GM12878 (cell line): Measurements from ENCODE around the gene TM7SF2. TPM values are rescaled to one million over a fixed set of nuclear protein-coding genes. Genes with fewer than 3 reads are reported as not detected.

Experiments
- ATF7 ChIP-seq: fragments of 450-650 bp; IDR thresholded peaks from 2 replicates; pipeline ENCODE4 v1.6.1; 2016; ENCODE audit warnings: low read depth, mild to moderate bottlenecking
- CREM ChIP-seq: IDR thresholded peaks from 2 replicates; pipeline ENCODE4 v1.6.1; 2014; ENCODE audit warnings: antibody characterized with exemption, low read depth
- FOS ChIP-seq: IDR thresholded peaks from 3 replicates; pipeline ENCODE4 v1.6.1; 2011; ENCODE audit warnings: borderline replicate concordance; ENCODE audit not compliant: insufficient read length; ENCODE audit errors: extremely low read depth
- GABPA ChIP-seq: IDR thresholded peaks from 2 replicates; pipeline ENCODE4 v1.6.1; 2014; ENCODE audit warnings: antibody characterized with exemption, low read depth, mild to moderate bottlenecking, inconsistent platforms
- HCFC1 ChIP-seq: fragments of 150-350 bp; IDR thresholded peaks from 2 replicates; pipeline ENCODE4 v1.6.1; 2014; ENCODE audit warnings: low read length
- HDGF ChIP-seq: fragments of 450-650 bp; IDR thresholded peaks from 2 replicates; pipeline ENCODE4 v1.6.1; 2016; ENCODE audit warnings: antibody characterized with exemption
- JUND ChIP-seq: IDR thresholded peaks from 2 replicates; pipeline ENCODE4 v1.6.1; 2012; ENCODE audit warnings: low read depth, mild to moderate bottlenecking, low read length, improper control_type of control experiment, moderate library complexity
- KLF5 ChIP-seq: fragments of 450-650 bp; IDR thresholded peaks from 2 replicates; pipeline ENCODE4 v1.6.1; 2014; ENCODE audit warnings: mild to moderate bottlenecking; ENCODE audit not compliant: partially characterized antibody
- NR2C1 ChIP-seq: fragments of 450-650 bp; IDR thresholded peaks from 2 replicates; pipeline ENCODE4 v1.6.1; 2017; ENCODE audit warnings: antibody characterized with exemption, mild to moderate bottlenecking, moderate library complexity
- POLR2A ChIP-seq: IDR thresholded peaks from 2 replicates; pipeline ENCODE4 v1.6.1; 2011; ENCODE audit warnings: low read depth, mild to moderate bottlenecking, low read length
- POLR2AphosphoS5 ChIP-seq: IDR thresholded peaks from 2 replicates; pipeline ENCODE4 v1.6.1; 2011; ENCODE audit warnings: mild to moderate bottlenecking, low read length, inconsistent platforms
- SMARCA5 ChIP-seq: fragments of 450-650 bp; IDR thresholded peaks from 2 replicates; pipeline ENCODE4 v1.6.1; 2017; ENCODE audit warnings: mild to moderate bottlenecking
- STAT1 ChIP-seq: fragments of 450-650 bp; conservative IDR thresholded peaks from 2 replicates; pipeline ENCODE4 v1.6.1; 2014; ENCODE audit warnings: antibody characterized with exemption, mild to moderate bottlenecking
- polyA plus RNA-seq, 11 experiments: library from polyadenylated mRNA; depleted of rRNA in 4 of 11; unstranded in 6 of 11; stranded (reverse) in 5 of 11; fragments of >200 nt; fragmentation: Nextera tagmentation in 4 of 11; fragmentation: Illumina TruSeq in 1 of 11; extraction: Ambion mirVana in 4 of 11; extraction: Trizol in 1 of 11; gene quantifications; 1 replicate in 1 of 11; 2 replicates in 10 of 11; pipeline versions ENCODE4 v1.2.1 to v1.2.3, GENCODE V29; 2011 to 2016; ENCODE audit warnings: inconsistent platforms in 2 of 11, missing spikeins in 2 of 11, low read depth in 1 of 11
- total RNA-seq, 4 experiments: library from RNA; depleted of rRNA in 3 of 4; stranded (reverse); fragments of >200 nt in 3 of 4; fragmentation: Illumina TruSeq in 1 of 4; extraction: Trizol in 1 of 4; gene quantifications; 2 replicates each; pipeline versions ENCODE4 v1.2.1 to v1.2.3, GENCODE V29; 2013 to 2021
- TF ChIP-seq, protein P1 (sequence below): fragments of 450-650 bp; IDR thresholded peaks from 2 replicates; pipeline ENCODE4 v1.6.1; 2017; ENCODE audit warnings: borderline replicate concordance
- TF ChIP-seq, protein P2 (sequence below): fragments of 450-650 bp; IDR thresholded peaks from 2 replicates; pipeline ENCODE4 v1.6.1; 2018; ENCODE audit warnings: mild to moderate bottlenecking, low read depth, moderate library complexity; ENCODE audit not compliant: partially characterized antibody
- TF ChIP-seq, protein P3 (sequence below): fragments of 450-650 bp; conservative IDR thresholded peaks from 2 replicates; pipeline ENCODE4 v1.6.1; 2017; ENCODE audit warnings: mild to moderate bottlenecking, moderate library complexity
- TF ChIP-seq, protein P4 (sequence below): IDR thresholded peaks from 2 replicates; pipeline ENCODE4 v1.6.1; 2012; ENCODE audit warnings: mild to moderate bottlenecking, low read depth, low read length
- TF ChIP-seq, protein P5 (sequence below): IDR thresholded peaks from 2 replicates; pipeline ENCODE4 v1.6.1; 2012; ENCODE audit warnings: low read depth, low read length, improper control_type of control experiment
- TF ChIP-seq, protein P6 (sequence below): IDR thresholded peaks from 2 replicates; pipeline ENCODE4 v1.6.1; 2012; ENCODE audit warnings: low read depth, low read length, improper control_type of control experiment

TM7SF2 gene
- total and polyA plus RNA-seq, 10 of the 15 experiments (the other 5 are each of a cell fraction or from before 2014, with no cell fraction given): 0.52 to 57.7 (median 20.7) TPM

DNA sequence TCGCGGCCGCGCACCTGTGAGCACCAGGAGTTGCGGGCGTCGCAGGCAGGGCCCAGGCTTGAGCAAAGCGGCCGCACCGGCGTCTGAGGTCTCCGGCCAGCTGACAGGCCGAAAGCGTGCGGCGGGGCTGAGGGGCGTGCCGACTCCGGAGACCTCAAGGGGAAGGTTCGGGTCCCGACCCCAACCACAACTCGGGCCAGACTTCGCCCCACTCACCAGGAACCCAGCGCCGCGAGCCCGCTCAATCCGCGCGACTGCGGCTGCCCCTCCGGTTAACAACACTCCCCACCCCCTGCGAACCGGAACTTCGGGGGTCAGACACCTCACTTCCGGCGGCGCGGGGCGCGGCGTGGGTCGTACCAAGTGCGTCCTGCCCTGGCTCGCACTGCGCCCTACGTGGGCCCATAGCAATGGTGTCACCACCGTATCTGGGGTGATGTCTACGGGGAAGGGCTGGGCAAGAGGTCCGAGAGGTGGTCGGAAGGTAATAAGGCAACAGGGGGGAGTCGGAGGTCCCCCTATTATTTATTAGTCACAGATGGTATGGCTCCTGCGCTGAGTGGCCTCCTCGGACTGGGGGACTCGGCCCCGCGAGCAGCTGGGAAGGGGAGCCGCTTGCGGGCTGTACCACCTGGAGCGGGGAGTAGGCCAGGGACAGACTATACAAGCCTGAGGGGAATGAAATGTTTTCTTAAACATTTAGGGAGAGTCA, 22.7 kb downstream of the TM7SF2 start, which contains the start of gene SYVN1 (continued):
- TF ChIP-seq STAT1 (peak; percentile 97), KLF5 (peak; percentile 99), GABPA (peak; percentile 89), POLR2AphosphoS5 (peak; percentile 87), JUND (peak; percentile 98), HDGF (peak; percentile 45), SMARCA5 (0 out of 2 replicates have a peak, but pooled peaks have one; percentile 70), FOS (no peak), NR2C1 (peak; percentile 85), HCFC1 (peak; percentile 45), CREM (peak; percentile 90), POLR2A (peak; percentile 97), ATF7 (peak; percentile 100)
- TF ChIP-seq, protein P1, sequence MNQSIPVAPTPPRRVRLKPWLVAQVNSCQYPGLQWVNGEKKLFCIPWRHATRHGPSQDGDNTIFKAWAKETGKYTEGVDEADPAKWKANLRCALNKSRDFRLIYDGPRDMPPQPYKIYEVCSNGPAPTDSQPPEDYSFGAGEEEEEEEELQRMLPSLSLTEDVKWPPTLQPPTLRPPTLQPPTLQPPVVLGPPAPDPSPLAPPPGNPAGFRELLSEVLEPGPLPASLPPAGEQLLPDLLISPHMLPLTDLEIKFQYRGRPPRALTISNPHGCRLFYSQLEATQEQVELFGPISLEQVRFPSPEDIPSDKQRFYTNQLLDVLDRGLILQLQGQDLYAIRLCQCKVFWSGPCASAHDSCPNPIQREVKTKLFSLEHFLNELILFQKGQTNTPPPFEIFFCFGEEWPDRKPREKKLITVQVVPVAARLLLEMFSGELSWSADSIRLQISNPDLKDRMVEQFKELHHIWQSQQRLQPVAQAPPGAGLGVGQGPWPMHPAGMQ: no peak
- TF ChIP-seq, protein P2, sequence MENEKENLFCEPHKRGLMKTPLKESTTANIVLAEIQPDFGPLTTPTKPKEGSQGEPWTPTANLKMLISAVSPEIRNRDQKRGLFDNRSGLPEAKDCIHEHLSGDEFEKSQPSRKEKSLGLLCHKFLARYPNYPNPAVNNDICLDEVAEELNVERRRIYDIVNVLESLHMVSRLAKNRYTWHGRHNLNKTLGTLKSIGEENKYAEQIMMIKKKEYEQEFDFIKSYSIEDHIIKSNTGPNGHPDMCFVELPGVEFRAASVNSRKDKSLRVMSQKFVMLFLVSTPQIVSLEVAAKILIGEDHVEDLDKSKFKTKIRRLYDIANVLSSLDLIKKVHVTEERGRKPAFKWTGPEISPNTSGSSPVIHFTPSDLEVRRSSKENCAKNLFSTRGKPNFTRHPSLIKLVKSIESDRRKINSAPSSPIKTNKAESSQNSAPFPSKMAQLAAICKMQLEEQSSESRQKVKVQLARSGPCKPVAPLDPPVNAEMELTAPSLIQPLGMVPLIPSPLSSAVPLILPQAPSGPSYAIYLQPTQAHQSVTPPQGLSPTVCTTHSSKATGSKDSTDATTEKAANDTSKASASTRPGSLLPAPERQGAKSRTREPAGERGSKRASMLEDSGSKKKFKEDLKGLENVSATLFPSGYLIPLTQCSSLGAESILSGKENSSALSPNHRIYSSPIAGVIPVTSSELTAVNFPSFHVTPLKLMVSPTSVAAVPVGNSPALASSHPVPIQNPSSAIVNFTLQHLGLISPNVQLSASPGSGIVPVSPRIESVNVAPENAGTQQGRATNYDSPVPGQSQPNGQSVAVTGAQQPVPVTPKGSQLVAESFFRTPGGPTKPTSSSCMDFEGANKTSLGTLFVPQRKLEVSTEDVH: peak; percentile 71
- TF ChIP-seq, protein P3, sequence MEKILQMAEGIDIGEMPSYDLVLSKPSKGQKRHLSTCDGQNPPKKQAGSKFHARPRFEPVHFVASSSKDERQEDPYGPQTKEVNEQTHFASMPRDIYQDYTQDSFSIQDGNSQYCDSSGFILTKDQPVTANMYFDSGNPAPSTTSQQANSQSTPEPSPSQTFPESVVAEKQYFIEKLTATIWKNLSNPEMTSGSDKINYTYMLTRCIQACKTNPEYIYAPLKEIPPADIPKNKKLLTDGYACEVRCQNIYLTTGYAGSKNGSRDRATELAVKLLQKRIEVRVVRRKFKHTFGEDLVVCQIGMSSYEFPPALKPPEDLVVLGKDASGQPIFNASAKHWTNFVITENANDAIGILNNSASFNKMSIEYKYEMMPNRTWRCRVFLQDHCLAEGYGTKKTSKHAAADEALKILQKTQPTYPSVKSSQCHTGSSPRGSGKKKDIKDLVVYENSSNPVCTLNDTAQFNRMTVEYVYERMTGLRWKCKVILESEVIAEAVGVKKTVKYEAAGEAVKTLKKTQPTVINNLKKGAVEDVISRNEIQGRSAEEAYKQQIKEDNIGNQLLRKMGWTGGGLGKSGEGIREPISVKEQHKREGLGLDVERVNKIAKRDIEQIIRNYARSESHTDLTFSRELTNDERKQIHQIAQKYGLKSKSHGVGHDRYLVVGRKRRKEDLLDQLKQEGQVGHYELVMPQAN: peak; percentile 93
- TF ChIP-seq, protein P4, sequence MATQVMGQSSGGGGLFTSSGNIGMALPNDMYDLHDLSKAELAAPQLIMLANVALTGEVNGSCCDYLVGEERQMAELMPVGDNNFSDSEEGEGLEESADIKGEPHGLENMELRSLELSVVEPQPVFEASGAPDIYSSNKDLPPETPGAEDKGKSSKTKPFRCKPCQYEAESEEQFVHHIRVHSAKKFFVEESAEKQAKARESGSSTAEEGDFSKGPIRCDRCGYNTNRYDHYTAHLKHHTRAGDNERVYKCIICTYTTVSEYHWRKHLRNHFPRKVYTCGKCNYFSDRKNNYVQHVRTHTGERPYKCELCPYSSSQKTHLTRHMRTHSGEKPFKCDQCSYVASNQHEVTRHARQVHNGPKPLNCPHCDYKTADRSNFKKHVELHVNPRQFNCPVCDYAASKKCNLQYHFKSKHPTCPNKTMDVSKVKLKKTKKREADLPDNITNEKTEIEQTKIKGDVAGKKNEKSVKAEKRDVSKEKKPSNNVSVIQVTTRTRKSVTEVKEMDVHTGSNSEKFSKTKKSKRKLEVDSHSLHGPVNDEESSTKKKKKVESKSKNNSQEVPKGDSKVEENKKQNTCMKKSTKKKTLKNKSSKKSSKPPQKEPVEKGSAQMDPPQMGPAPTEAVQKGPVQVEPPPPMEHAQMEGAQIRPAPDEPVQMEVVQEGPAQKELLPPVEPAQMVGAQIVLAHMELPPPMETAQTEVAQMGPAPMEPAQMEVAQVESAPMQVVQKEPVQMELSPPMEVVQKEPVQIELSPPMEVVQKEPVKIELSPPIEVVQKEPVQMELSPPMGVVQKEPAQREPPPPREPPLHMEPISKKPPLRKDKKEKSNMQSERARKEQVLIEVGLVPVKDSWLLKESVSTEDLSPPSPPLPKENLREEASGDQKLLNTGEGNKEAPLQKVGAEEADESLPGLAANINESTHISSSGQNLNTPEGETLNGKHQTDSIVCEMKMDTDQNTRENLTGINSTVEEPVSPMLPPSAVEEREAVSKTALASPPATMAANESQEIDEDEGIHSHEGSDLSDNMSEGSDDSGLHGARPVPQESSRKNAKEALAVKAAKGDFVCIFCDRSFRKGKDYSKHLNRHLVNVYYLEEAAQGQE: no peak
- TF ChIP-seq, protein P5, sequence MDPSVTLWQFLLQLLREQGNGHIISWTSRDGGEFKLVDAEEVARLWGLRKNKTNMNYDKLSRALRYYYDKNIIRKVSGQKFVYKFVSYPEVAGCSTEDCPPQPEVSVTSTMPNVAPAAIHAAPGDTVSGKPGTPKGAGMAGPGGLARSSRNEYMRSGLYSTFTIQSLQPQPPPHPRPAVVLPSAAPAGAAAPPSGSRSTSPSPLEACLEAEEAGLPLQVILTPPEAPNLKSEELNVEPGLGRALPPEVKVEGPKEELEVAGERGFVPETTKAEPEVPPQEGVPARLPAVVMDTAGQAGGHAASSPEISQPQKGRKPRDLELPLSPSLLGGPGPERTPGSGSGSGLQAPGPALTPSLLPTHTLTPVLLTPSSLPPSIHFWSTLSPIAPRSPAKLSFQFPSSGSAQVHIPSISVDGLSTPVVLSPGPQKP: peak; percentile 30; the same call in 1 of the 2 replicates
- TF ChIP-seq, protein P6, sequence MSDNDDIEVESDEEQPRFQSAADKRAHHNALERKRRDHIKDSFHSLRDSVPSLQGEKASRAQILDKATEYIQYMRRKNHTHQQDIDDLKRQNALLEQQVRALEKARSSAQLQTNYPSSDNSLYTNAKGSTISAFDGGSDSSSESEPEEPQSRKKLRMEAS: no peak
